Thoracic aorta (tissue), 2 donors: ENCODE measurements around the gene PHLDB3. TPM values are rescaled to one million over a fixed set of nuclear protein-coding genes. Genes with fewer than 3 reads are reported as not detected.

Source experiments
- ATAC-seq: fragments of 150-250 bp; one replicate; pipeline ENCODE4 v1.8.0; 2017; ENCODE audit warnings: low read depth; ENCODE audit not compliant: insufficient number of reproducible peaks, low FRiP score
- DNase-seq: peaks from one replicate; pipeline ENCODE4 v3.0.0-alpha.2; 2020; ENCODE audit warnings: low spot score
- H3K27ac ChIP-seq, 2 donors: fragments of 200-600 bp; sonication (generic); 1 replicate in 1 of 2; 2 replicates in 1 of 2; pipeline ENCODE4 v1.5.1; 2016; ENCODE audit warnings: mild to moderate bottlenecking in 2 of 2, moderate library complexity in 2 of 2
- H3K27me3 ChIP-seq: fragments of 200-600 bp; sonication (generic); replicated peaks from 2 replicates; pipeline ENCODE4 v1.6.0; 2016; ENCODE audit warnings: mild to moderate bottlenecking; ENCODE audit not compliant: insufficient read depth
- H3K36me3 ChIP-seq: fragments of 200-600 bp; sonication (generic); one replicate; pipeline ENCODE4 v1.5.1; 2016
- H3K4me1 ChIP-seq, 2 donors: fragments of 200-600 bp; sonication (generic); 1 replicate in 1 of 2; 2 replicates in 1 of 2; pipeline versions ENCODE4 v1.5.1 to v1.6.0; 2016; ENCODE audit warnings: low read depth in 2 of 2, mild to moderate bottlenecking in 1 of 2; ENCODE audit not compliant: control insufficient read depth in 1 of 2
- H3K4me3 ChIP-seq: fragments of 200-600 bp; sonication (generic); 2 replicates; pipeline ENCODE4 v1.5.1; 2016; ENCODE audit warnings: mild to moderate bottlenecking
- H3K9me3 ChIP-seq: fragments of 200-600 bp; sonication (generic); 2 replicates; pipeline ENCODE4 v1.5.1; 2016
- CTCF ChIP-seq: fragments of 200-600 bp; sonication (generic); IDR thresholded peaks from one replicate; pipeline ENCODE4 v1.5.1; 2019; ENCODE audit warnings: antibody characterized with exemption
- total RNA-seq, 2 donors: library from RNA; depleted of rRNA; stranded (reverse); fragments of >200 nt; gene quantifications; one replicate each; pipeline versions ENCODE4 v1.1.0 to v1.2.3, GENCODE V29; 2016

The PHLDB3 gene
- total RNA-seq, 2 donors from 2014 or later = 10.0 to 14.7 TPM

- ATAC-seq = no peak
- no peaks in the 10 kb centered on the region for H3K9me3 ChIP-seq
- H3K36me3 ChIP-seq = no peaks in the 10 kb centered on the region
- H3K27me3 ChIP-seq = no peaks in the 10 kb centered on the region
- TF ChIP-seq CTCF = no peak
- DNase-seq = no peak
- no peaks in the 10 kb centered on the region for H3K4me1 ChIP-seq
- no peak overlapping the region for H3K4me3 ChIP-seq
- no peak overlapping the region for H3K27ac ChIP-seq
Measured at GRCh38 chr19:43479961-43480561, 24.5 kb downstream of the PHLDB3 start.

DNA sequence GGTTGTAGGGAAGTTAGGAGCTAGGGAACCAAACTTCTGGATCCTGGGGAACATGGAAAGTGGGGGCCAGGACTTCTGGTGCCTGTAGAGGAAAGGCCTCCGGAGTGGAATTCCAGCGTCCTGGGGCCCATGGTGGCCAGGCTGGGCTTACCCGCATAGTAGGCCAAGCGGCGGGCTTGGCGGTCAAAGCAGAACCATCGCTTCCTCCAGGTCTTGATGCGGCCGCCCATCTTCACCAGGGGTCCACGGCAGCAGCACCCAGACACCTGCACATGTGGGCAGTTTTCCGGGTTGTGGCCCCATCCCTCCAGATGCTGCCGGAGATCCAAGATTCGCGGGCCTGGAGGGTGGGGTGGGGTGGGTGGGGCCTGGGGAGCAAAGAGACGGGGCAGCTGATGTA is 25.3 kb downstream of the PHLDB3 start:
- DNase-seq (no peak), ATAC-seq (no peak)
- no peaks in the 10 kb centered on the region for H3K9me3 ChIP-seq
- H3K27ac ChIP-seq = no peak overlapping the region
- TF ChIP-seq CTCF = no peak
- no peak overlapping the region for H3K4me3 ChIP-seq
- H3K36me3 ChIP-seq = no peaks in the 10 kb centered on the region
- H3K4me1 ChIP-seq = peaks cover 6% of the 10 kb centered on the region in 2 donors
- no peaks in the 10 kb centered on the region for H3K27me3 ChIP-seq

- Histone ChIP-seq H3K27ac (no peak overlapping the region), H3K9me3 (no peaks in the 10 kb centered on the region), H3K27me3 (no peaks in the 10 kb centered on the region), H3K4me1 (peaks cover 6% of the 10 kb centered on the region in 2 donors), H3K4me3 (no peak overlapping the region), H3K36me3 (no peaks in the 10 kb centered on the region)
- TF ChIP-seq CTCF = no peak
- DNase-seq (no peak), ATAC-seq (no peak)
Measured at GRCh38 chr19:43478323-43478722, 26.2 kb downstream of the PHLDB3 start.

GRCh38 chr19:43476606-43477005 is 27.9 kb downstream of the PHLDB3 start:
- no peak for DNase-seq
- no peak overlapping the region for H3K4me3 ChIP-seq
- TF ChIP-seq CTCF = no peak
- H3K4me1 ChIP-seq = peaks cover 6% of the 10 kb centered on the region in 2 donors
- H3K36me3 ChIP-seq = no peaks in the 10 kb centered on the region
- H3K27me3 ChIP-seq = no peaks in the 10 kb centered on the region
- ATAC-seq = no peak
- H3K9me3 ChIP-seq = no peaks in the 10 kb centered on the region
- H3K27ac ChIP-seq = peak overlapping the region in 1 of 2 donors; percentile 30

DNA sequence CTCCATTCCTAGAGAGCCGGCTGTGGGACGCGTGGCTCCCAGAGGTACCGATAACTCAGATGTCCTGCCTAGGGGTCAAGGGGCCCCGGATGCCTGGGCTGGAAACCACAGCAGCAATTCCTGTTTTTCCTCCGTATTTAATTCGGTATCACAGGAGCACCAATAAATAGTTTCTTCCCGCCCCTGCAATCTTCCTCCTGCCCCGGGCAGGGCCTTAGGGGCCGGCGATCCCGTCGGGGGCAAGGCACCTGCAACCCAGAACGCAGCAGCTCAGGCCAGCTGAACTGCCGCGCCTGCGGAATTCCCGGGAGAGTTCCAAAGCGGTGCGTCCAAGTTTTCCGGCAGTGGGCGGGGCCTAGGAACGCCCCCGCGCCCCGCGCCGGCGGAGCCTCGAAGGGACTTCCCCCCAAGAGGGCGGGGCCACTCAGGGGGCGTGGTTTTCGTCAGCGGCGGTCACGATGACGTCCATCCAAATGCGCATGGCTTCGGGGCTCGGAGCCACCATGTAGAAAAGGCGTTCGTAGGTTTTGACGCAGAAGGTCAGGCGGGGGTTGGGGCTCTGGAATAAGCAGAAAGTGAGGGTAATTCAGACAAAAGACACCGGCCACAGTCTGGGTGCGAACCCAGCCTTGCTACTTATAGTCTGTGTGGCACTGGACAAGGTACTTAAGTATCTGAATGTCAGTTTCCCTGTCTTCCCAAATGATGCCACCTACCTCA is 29.4 kb downstream of the PHLDB3 start:
- DNase-seq (peak; percentile 75), ATAC-seq (peak; percentile 88)
- peaks cover 6% of the 10 kb centered on the region in 2 donors for H3K4me1 ChIP-seq
- H3K9me3 ChIP-seq = no peaks in the 10 kb centered on the region
- H3K4me3 ChIP-seq = peak overlapping the region; percentile 72
- H3K36me3 ChIP-seq = no peaks in the 10 kb centered on the region
- H3K27ac ChIP-seq = peak overlapping the region; percentile 56 to 57
- TF ChIP-seq CTCF = no peak
- no peaks in the 10 kb centered on the region for H3K27me3 ChIP-seq
